Breast epithelium (tissue), 4 donors: Measurements from ENCODE around the gene CDC20. TPM values are rescaled to one million over a fixed set of nuclear protein-coding genes. Genes with fewer than 3 reads are reported as not detected.

Source experiments
- DNase-seq, 2 donors: peaks; one replicate each; pipeline ENCODE4 v3.0.0-alpha.2; 2019; ENCODE audit warnings: low spot score in 2 of 2
- H3K27ac ChIP-seq, 2 donors: fragments of 200-600 bp; sonication (generic) in 1 of 2; one replicate each; pipeline ENCODE4 v1.5.1; 2016 to 2019; ENCODE audit warnings: mild to moderate bottlenecking in 1 of 2
- H3K27me3 ChIP-seq, 2 donors: fragments of 200-600 bp; sonication (generic) in 1 of 2; one replicate each; pipeline versions ENCODE4 v1.5.1 to v1.6.0; 2017 to 2019; ENCODE audit warnings: control low read depth in 1 of 2, mild to moderate bottlenecking in 1 of 2
- H3K36me3 ChIP-seq: fragments of 200-600 bp; one replicate; pipeline ENCODE4 v1.5.1; 2019
- H3K4me1 ChIP-seq, 2 donors: fragments of 200-600 bp; sonication (generic); one replicate each; pipeline ENCODE4 v1.5.1; 2016 to 2019; ENCODE audit warnings: control low read depth in 1 of 2
- H3K4me3 ChIP-seq, 3 donors: fragments of 200-600 bp; sonication (generic); 1 replicate in 2 of 3; 2 replicates in 1 of 3; pipeline ENCODE4 v1.5.1; 2016 to 2019; ENCODE audit warnings: mild to moderate bottlenecking in 3 of 3, moderate library complexity in 2 of 3
- H3K9me3 ChIP-seq, 2 donors: fragments of 200-600 bp; sonication (generic) in 1 of 2; one replicate each; pipeline ENCODE4 v1.5.1; 2016 to 2019; ENCODE audit warnings: control low read depth in 1 of 2
- CTCF ChIP-seq, 3 donors: fragments of 450-650 bp; IDR thresholded peaks; one replicate each; pipeline ENCODE4 v1.5.1; 2016 to 2017; ENCODE audit warnings: antibody characterized with exemption in 3 of 3, mild to moderate bottlenecking in 3 of 3, moderate library complexity in 3 of 3
- POLR2A ChIP-seq: fragments of 450-650 bp; IDR thresholded peaks from one replicate; pipeline ENCODE4 v1.6.1; 2016; ENCODE audit warnings: antibody characterized with exemption, mild to moderate bottlenecking, moderate library complexity
- POLR2AphosphoS5 ChIP-seq, 3 donors: sonication (generic); formaldehyde crosslinking; IDR thresholded peaks; one replicate each; pipeline ENCODE4 v1.6.1; 2017; ENCODE audit warnings: antibody characterized with exemption in 3 of 3
- intact Hi-C: fragments of 100-400 bp; cut with DNase I; formaldehyde crosslinking; loops from one replicate; pipeline ENCODE4 v1.15.1; 2023; ENCODE audit warnings: low total_unique reads
- total RNA-seq, 3 donors: library from RNA; depleted of rRNA; stranded (reverse); fragments of >200 nt; gene quantifications; one replicate each; pipeline ENCODE4 v1.1.0, GENCODE V29; 2016

Gene CDC20
- total RNA-seq, 3 donors from 2014 or later: 1.3 to 5.8 (median 1.3) TPM

GRCh38 chr1:43365678-43366077 is 6.9 kb downstream of the CDC20 start:
- Histone ChIP-seq H3K27ac (peak overlapping the region; percentile 94 to 98), H3K9me3 (no peaks in the 10 kb centered on the region)

GRCh38 chr1:43366179-43366578 is 7.4 kb downstream of the CDC20 start:
- H3K27me3 ChIP-seq: no peaks in the 10 kb centered on the region
- H3K4me3 ChIP-seq: peak overlapping the region; percentile 69 to 88 (median 88)
- peaks cover 8 to 18% of the 10 kb centered on the region in 2 donors for H3K4me1 ChIP-seq
- H3K27ac ChIP-seq: peak overlapping the region; percentile 94 to 98
- H3K9me3 ChIP-seq: no peaks in the 10 kb centered on the region
- peak; percentile 63 to 69 for DNase-seq
- no peak for TF ChIP-seq POLR2A
- TF ChIP-seq CTCF (IDR thresholded peaks at IDR 0.05): no peak
- TF ChIP-seq POLR2AphosphoS5 (IDR thresholded peaks at IDR 0.05): no peak
- no peaks in the 10 kb centered on the region for H3K36me3 ChIP-seq
- intact Hi-C loops: no loop called here

More at GRCh38 chr1:43365678-43366077, 6.9 kb downstream of the CDC20 start:
- Histone ChIP-seq H3K27me3 (no peaks in the 10 kb centered on the region), H3K36me3 (no peaks in the 10 kb centered on the region), H3K4me3 (peak overlapping the region in 2 of 3 donors; percentile 88), H3K4me1 (peaks cover 8 to 18% of the 10 kb centered on the region in 2 donors)
- intact Hi-C loops: no loop called here
- no peak for DNase-seq
- TF ChIP-seq POLR2AphosphoS5 (IDR thresholded peaks at IDR 0.05): no peak

GRCh38 chr1:43366601-43367025 is 7.8 kb downstream of the CDC20 start:
- intact Hi-C loops: no loop called here
- Histone ChIP-seq H3K36me3 (no peaks in the 10 kb centered on the region), H3K9me3 (no peaks in the 10 kb centered on the region), H3K4me3 (peak overlapping the region; percentile 69 to 88 (median 88)), H3K4me1 (peaks cover 8 to 18% of the 10 kb centered on the region in 2 donors), H3K27ac (peak overlapping the region; percentile 94 to 98), H3K27me3 (no peaks in the 10 kb centered on the region)
- no peak for TF ChIP-seq CTCF (IDR thresholded peaks at IDR 0.05)
- no peak for TF ChIP-seq POLR2A
- no peak for TF ChIP-seq POLR2AphosphoS5 (IDR thresholded peaks at IDR 0.05)
- no peak for DNase-seq

- Histone ChIP-seq H3K27me3 (no peaks in the 10 kb centered on the region), H3K27ac (peak overlapping the region; percentile 94 to 98), H3K36me3 (no peaks in the 10 kb centered on the region), H3K9me3 (no peaks in the 10 kb centered on the region), H3K4me3 (peak overlapping the region; percentile 69 to 88 (median 88)), H3K4me1 (peaks cover 8 to 18% of the 10 kb centered on the region in 2 donors)
- DNase-seq: no peak
- TF ChIP-seq CTCF (IDR thresholded peaks at IDR 0.05) (no peak), POLR2A (no peak), POLR2AphosphoS5 (IDR thresholded peaks at IDR 0.05) (no peak)
- intact Hi-C loops: no loop called here
Observed at GRCh38 chr1:43367026-43367903, 8.5 kb downstream of the CDC20 start.

- TF ChIP-seq CTCF (IDR thresholded peaks at IDR 0.05): peak in 1 of 3 donors; percentile 18
- peak; percentile 38 for TF ChIP-seq POLR2A
- TF ChIP-seq POLR2AphosphoS5 (IDR thresholded peaks at IDR 0.05): peak; percentile 27 to 52 (median 49)
- DNase-seq: peak; percentile 89
- peak within 1 kb of the TSS; percentile 69 to 88 (median 88) for H3K4me3 ChIP-seq
- no peaks in the 10 kb centered on the region for H3K9me3 ChIP-seq
- intact Hi-C loops: no loop called here
- H3K27ac ChIP-seq: peak within 1 kb of the TSS; percentile 94 to 98
- no peaks in the 10 kb centered on the region for H3K36me3 ChIP-seq
- no peaks in the 10 kb centered on the region for H3K27me3 ChIP-seq
- peaks cover 8 to 18% of the 10 kb centered on the region in 2 donors for H3K4me1 ChIP-seq
Observed at GRCh38 chr1:43367904-43368645, 9.3 kb downstream of the CDC20 start, which contains the start of gene ELOVL1. TSS of gene ELOVL1 (minus strand) at chr1:43368011. CDS start at chr1:43365609, 2,402 bp downstream.
